Transverse colon (tissue), 4 donors: ENCODE data around the gene SLC25A1.

Experiments
- POLR2AphosphoS5 ChIP-seq, 3 donors: sonication (generic); formaldehyde crosslinking; IDR thresholded peaks; one replicate each; pipeline ENCODE4 v1.6.1; 2016; ENCODE audit warnings: antibody characterized with exemption in 3 of 3
- TF ChIP-seq, protein P1 (sequence below), 5 experiments: fragments of 200-600 bp in 3 of 5; fragments of 450-650 bp in 2 of 5; sonication (generic) in 3 of 5; IDR thresholded peaks; 1 replicate in 2 of 5; 2 replicates in 3 of 5; pipeline ENCODE4 v1.5.1; 2016 to 2017; ENCODE audit warnings: antibody characterized with exemption in 5 of 5, inconsistent platforms in 3 of 5, mild to moderate bottlenecking in 2 of 5, moderate library complexity in 1 of 5

- no peak for TF ChIP-seq POLR2AphosphoS5 (IDR thresholded peaks at IDR 0.05)
- TF ChIP-seq, protein P1, sequence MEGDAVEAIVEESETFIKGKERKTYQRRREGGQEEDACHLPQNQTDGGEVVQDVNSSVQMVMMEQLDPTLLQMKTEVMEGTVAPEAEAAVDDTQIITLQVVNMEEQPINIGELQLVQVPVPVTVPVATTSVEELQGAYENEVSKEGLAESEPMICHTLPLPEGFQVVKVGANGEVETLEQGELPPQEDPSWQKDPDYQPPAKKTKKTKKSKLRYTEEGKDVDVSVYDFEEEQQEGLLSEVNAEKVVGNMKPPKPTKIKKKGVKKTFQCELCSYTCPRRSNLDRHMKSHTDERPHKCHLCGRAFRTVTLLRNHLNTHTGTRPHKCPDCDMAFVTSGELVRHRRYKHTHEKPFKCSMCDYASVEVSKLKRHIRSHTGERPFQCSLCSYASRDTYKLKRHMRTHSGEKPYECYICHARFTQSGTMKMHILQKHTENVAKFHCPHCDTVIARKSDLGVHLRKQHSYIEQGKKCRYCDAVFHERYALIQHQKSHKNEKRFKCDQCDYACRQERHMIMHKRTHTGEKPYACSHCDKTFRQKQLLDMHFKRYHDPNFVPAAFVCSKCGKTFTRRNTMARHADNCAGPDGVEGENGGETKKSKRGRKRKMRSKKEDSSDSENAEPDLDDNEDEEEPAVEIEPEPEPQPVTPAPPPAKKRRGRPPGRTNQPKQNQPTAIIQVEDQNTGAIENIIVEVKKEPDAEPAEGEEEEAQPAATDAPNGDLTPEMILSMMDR (IDR thresholded peaks at IDR 0.05): no peak
Observed at GRCh38 chr22:19138217-19139000, 40.1 kb downstream of the SLC25A1 start.
